HG02870 (cell line): ENCODE results near the gene UQCRC1.
A peak's percentile ranks its signal among the peaks of the same experiment; 100 is the strongest.
"Not testable (repeated sequence)": the region's sequence is repeated elsewhere in the genome, so short reads cannot be mapped to it uniquely, and the experiment has no call there.

Experiments used
- ATAC-seq: cut with Tn5 transposase; IDR thresholded peaks from one replicate; pipeline ENCODE4 v1.9.1; 2021; ENCODE audit warnings: mild to moderate bottlenecking, moderate library complexity; ENCODE audit not compliant: unreplicated experiment

UQCRC1 gene

GRCh38 chr3:48556796-48557626 is 52.4 kb downstream of the UQCRC1 start, which contains the start of gene PFKFB4:
Gene PFKFB4, minus strand, starts transcription at chr3:48556803. Its CDS starts 26 bp downstream, at chr3:48556777.
- peak; percentile 82 for ATAC-seq

DNA sequence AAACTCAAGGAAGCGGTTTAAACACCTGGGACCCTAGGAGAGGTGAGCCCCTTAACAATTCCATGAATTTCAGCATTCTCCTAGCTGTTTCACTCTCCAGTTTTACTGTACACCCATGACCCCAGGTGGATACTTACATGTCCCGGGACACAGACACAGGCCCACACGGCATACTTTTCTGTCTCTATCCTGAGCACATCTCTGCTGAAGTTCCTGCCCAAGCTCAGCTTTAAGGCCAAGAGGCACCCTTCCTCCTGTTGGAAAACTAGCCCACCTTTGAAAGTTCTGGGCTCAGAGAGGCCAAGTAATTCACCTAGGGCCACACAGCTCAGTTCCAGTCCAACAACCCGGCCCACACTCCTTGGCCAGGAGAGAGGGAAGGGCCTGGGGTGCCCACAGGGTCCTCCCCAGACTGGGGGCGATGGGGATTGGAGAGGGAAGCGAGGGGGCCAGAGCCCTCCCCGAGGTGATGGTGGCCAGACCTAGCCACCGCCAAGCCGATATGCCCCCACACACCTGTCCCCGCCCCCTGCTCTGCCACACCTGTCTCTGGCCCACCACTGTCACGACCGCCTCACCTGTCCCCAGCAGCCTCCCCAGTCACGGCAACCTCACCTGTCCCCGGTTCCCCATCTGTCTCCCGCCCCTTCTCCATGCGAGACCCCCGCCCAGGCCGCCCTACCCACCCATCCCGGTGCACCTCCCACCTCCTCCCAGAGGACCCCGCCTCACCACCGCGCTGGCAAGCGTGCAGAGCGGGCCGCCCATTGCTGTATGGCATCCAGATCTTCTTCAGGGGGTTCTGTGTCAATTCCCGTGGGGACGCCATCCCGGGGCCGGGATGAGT is 53.3 kb downstream of the UQCRC1 start:
- ATAC-seq: no peak

- no peak for ATAC-seq
These were observed 54.1 kb downstream of the UQCRC1 start for GRCh38 chr3:48555231-48555948.

DNA sequence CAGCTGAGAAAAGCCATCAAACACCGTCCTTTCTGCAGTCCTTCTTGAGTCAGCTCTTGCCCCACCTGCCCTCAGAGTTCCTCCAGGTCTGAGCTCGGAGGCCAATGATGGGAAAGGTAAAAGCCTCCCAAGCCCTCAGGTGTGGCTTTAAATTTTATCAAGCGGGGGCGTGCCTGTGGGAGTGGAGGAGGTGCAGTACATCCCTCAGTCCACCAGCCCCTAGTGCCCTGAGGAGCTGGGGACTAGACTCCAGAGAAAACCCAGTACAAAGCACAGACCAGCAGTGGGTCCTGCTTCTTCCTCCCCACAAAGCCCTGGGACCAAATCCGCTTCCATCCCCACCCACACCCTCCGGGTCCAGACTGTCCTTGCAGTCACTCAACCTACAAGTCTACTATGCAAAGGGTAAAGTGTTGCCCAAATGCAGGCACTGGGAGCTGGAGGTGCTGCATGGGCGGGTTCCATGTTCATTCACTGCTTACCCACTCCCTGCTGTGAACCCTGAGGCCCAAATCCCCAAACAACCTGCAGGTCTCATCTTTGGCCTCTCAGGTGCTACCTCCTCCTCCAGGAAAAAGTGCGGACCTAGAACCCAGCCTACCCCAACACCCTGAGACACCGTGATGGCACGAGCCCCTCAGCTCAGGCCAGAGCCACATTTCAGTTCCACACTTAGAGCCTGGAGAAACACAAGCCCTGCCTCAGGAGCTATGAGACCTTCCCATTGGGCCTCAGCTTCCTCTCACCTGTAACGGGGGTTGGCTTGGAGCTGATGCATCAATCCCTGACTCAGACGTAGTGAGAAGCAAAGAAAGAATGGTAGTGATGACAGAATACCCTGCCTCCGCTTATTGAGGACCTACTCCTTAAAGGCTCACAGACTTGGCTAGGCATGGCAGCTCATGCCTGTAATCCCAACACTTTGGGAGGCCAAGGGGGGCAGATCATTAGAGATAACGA is 55.3 kb downstream of the UQCRC1 start:
- ATAC-seq: no peak

DNA sequence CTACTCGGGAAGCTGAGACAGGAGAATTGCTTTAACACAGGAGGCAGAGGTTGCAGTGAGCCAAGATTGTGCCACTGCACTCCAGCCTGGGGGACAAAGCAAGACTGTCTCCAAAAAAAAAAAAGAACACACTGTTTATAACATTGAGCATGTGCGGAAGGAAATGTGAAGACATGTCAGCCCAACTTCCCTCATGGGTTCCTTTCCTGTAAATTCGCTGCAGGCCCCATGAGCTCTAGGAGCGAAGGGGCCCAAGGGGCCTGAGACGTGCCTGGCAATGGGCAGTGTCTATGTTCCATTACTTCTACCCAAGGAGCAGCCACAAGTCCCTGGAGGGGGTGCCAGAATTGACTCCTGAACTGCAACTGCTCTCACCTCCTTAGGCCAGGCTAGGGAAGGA is 56.1 kb downstream of the UQCRC1 start:
- ATAC-seq: no peak

DNA sequence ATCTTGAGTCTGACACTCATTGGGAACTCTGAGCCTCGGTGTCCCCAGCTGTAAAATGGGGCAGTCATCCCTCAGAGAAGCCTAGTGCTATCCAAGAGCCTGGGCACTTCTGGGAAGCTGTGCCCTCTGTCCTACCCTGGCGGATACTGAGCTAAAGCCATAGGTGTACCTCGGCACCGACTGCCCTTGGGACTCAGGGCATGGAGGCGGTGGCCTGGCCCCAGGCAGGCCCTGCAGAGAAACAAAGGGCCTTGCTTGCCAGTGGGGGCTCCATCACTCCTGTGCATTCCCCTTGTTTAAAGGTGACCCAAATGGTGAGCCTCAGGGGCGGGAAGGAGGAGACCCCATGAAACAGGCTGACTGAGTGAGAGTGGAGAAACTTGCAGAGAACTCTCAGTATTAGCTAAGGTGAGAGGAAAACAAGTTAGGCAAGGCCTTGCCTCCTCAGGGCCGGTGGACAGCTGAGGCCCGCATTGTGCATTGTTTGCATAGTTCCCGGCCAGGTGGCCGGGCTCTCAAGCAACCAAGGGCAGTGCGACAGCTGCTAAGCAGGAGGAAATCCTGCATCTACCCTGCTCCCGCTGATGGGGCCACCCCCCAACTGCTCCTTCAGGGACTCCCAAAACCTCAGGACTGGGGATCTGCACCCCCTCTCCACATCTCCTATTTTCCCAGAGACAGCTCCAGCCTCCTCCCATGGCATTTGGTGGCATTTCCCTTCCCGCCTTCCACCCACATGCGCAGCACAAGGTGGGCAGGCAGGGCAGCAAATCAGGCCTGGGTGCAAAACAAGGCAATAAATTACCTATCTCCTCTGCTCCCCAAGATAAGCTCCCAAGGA is 57.1 kb downstream of the UQCRC1 start:
- no peak for ATAC-seq

- not testable (repeated sequence) for ATAC-seq
These were observed 57.8 kb downstream of the UQCRC1 start for GRCh38 chr3:48551651-48552050.
